Right atrium auricular region (tissue), 2 donors: ENCODE results near the gene PBX2. TPM values are rescaled to one million over a fixed set of nuclear protein-coding genes. Genes with fewer than 3 reads are reported as not detected.
"Not testable (repeated sequence)": the region's sequence is repeated elsewhere in the genome, so short reads cannot be mapped to it uniquely, and the experiment has no call there.

Source experiments
- DNase-seq: peaks from one replicate; pipeline ENCODE4 v3.0.0-alpha.2; 2019; ENCODE audit warnings: low spot score
- H3K27ac ChIP-seq, 2 donors: fragments of 200-600 bp; sonication (generic); 1 replicate in 1 of 2; 2 replicates in 1 of 2; pipeline ENCODE4 v1.5.1; 2016 to 2019
- H3K27me3 ChIP-seq, 2 donors: fragments of 200-600 bp; sonication (generic); one replicate each; pipeline versions ENCODE4 v1.5.1 to v1.6.0; 2017 to 2019
- H3K36me3 ChIP-seq: fragments of 200-600 bp; sonication (generic); one replicate; pipeline ENCODE4 v1.5.1; 2016
- H3K4me1 ChIP-seq, 2 donors: fragments of 200-600 bp; sonication (generic); one replicate each; pipeline versions ENCODE4 v1.5.1 to v1.6.0; 2017 to 2019
- H3K4me3 ChIP-seq, 2 donors: fragments of 200-600 bp; sonication (generic); 1 replicate in 1 of 2; 2 replicates in 1 of 2; pipeline ENCODE4 v1.5.1; 2017 to 2019; ENCODE audit warnings: mild to moderate bottlenecking in 1 of 2, moderate library complexity in 1 of 2
- H3K9me3 ChIP-seq, 2 donors: fragments of 200-600 bp; sonication (generic); one replicate each; pipeline ENCODE4 v1.5.1; 2019
- total RNA-seq, 2 donors: library from RNA; depleted of rRNA; stranded (reverse); fragments of >200 nt; gene quantifications; one replicate each; pipeline ENCODE4 v1.1.0, GENCODE V29; 2016
- TF ChIP-seq, protein P1 (sequence below), 2 donors: fragments of 200-600 bp; sonication (generic); IDR thresholded peaks; one replicate each; pipeline ENCODE4 v1.5.1; 2019; ENCODE audit warnings: antibody characterized with exemption in 2 of 2

PBX2 gene
- total RNA-seq, 2 donors from 2014 or later = 26.0 to 32.5 TPM

DNA sequence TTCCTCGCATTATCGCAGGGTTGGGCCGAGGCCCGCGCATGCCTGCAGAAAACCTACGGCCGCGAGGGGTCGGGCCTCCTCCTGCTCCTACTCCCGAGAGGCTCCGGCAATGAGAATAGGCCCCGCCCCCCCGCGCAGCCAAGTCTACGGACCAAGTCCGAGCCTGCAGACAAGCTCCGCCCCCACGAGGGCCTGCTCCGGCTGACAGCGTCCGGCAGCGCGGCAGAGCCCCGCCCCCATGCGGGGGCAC lies 5.6 kb upstream of the PBX2 start:
- TF ChIP-seq, protein P1, sequence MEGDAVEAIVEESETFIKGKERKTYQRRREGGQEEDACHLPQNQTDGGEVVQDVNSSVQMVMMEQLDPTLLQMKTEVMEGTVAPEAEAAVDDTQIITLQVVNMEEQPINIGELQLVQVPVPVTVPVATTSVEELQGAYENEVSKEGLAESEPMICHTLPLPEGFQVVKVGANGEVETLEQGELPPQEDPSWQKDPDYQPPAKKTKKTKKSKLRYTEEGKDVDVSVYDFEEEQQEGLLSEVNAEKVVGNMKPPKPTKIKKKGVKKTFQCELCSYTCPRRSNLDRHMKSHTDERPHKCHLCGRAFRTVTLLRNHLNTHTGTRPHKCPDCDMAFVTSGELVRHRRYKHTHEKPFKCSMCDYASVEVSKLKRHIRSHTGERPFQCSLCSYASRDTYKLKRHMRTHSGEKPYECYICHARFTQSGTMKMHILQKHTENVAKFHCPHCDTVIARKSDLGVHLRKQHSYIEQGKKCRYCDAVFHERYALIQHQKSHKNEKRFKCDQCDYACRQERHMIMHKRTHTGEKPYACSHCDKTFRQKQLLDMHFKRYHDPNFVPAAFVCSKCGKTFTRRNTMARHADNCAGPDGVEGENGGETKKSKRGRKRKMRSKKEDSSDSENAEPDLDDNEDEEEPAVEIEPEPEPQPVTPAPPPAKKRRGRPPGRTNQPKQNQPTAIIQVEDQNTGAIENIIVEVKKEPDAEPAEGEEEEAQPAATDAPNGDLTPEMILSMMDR (IDR thresholded peaks at IDR 0.05) = peak in 1 of 2 donors; percentile 43
- H3K4me1 ChIP-seq = peaks cover 4 to 51% of the 10 kb centered on the region in 2 donors
- no peaks in the 10 kb centered on the region for H3K27me3 ChIP-seq
- H3K4me3 ChIP-seq = peak overlapping the region; percentile 64 to 77
- peak; percentile 100 for DNase-seq
- peak overlapping the region; percentile 99 to 100 for H3K27ac ChIP-seq
- no peaks in the 10 kb centered on the region for H3K36me3 ChIP-seq
- no peaks in the 10 kb centered on the region for H3K9me3 ChIP-seq

DNA sequence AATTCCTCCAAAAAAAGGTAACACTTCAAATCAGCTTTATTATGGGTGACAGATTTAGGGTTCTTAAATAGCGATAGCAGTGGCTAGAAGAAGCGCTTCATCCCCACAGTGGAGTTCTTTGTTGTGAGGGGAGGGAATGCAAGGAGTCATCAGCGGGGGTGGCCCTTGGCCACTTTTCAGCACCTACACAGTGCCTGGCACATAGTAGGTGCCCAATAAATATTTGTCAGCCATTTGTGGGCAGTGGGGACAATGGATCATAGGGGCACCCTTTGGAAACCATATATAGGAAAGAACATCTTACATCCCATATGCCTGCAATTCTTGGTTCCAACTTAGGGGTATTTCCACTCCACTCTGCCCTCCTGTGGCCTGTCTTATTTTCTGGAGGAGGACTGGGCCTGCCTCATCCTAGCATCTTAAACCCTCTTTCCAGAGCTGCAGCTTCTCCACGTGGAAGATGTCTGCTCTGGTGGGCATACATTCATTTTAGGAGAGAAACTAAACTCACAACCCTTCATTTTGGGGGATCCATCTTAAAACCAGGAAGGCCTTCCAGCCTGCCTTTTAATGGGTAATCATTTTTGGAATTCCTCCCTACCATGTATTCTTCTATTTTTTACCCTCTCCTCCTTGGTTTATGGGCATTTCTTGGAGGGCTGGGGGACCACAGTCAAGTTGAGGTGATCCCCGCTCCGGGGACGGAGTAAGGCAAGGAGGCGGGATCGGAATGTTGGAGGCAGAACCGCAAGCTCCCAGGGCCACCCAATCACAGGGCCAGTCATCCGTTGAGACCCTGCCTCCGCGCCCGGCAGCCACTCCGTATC lies 5.0 kb upstream of the PBX2 start:
- Histone ChIP-seq H3K27ac (peak overlapping the region; percentile 98 to 100), H3K4me3 (peak overlapping the region; percentile 29 to 77), H3K4me1 (peaks cover 4 to 55% of the 10 kb centered on the region in 2 donors), H3K9me3 (no peaks in the 10 kb centered on the region), H3K36me3 (no peaks in the 10 kb centered on the region), H3K27me3 (no peaks in the 10 kb centered on the region)
- no peak for DNase-seq
- TF ChIP-seq, protein P1 (IDR thresholded peaks at IDR 0.05) = peak in 1 of 2 donors; percentile 58

DNA sequence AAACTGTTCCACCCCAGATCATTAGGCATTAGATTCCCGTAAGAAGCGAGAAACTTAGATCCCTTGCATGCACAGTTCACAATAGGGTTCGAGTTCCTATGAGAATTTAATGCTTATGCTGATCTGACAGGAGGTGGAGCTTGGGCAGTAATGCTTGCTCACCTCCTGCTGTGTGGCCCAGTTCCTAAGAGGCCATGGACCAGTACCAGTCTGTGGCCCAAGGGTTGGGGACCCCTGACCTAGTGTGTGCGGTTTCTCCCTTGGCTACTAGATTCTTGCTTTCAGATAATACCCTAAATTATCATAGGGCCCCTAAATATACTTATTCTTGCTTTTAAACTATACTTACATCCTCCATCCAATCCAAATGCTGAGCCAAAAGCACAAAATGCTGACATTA lies 4.4 kb upstream of the PBX2 start:
- Histone ChIP-seq H3K4me3 (no peak overlapping the region), H3K9me3 (no peaks in the 10 kb centered on the region), H3K27ac (peak overlapping the region; percentile 98 to 100), H3K27me3 (no peaks in the 10 kb centered on the region), H3K4me1 (peaks cover 4 to 57% of the 10 kb centered on the region in 2 donors), H3K36me3 (no peaks in the 10 kb centered on the region)
- DNase-seq = no peak
- TF ChIP-seq, protein P1 (IDR thresholded peaks at IDR 0.05) = no peak

DNA sequence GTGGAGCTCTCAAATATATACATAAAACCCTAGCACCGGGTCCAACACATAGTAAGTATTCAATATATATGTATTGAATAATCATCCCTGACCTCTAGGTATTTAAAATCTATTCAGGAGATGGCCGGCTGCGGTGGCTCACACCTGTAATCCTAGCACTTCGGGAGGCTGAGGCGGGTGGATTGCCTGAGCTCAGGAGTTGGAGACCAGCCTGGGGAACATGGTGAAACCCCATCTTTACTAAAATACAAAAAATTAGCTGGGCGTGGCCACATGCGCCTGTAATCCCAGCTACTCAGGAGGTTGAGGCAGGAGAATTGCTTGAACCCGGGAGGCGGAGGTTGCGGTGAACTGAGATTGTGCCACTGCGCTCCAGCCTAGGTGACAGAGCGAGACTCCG lies 3.1 kb upstream of the PBX2 start:
- not testable (repeated sequence) for H3K27me3 ChIP-seq, H3K9me3 ChIP-seq, DNase-seq, H3K36me3 ChIP-seq
- Histone ChIP-seq H3K27ac (peak overlapping the region; percentile 92 to 99), H3K4me1 (peaks cover 4 to 70% of the 10 kb centered on the region in 2 donors), H3K4me3 (peak overlapping the region in 1 of 2 donors; percentile 40)

DNA sequence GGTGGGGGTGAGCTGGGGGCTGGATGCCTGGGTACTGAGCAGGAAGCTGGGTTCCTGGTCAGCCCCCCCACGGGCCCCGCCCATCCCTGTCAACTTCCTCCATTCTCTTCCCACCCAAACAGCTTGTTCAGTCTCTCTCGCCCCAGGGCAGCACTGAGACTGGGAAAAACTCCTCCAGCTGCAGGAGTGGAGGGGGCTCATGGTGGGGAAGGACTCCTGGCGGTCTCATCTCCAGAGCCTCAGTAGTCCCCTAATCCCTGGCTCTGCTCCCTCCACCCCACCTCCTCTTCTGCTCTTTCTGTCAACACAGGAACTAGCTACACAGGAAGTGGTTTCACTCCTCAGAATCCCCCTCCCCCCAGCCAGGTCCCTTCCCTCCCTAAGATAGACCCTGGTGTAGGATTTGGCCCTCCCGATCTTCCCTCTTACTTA lies 2.6 kb upstream of the PBX2 start, which contains the start of gene GPSM3:
Gene GPSM3 (minus strand): TSS at position 36 of the 432 bp plus-strand sequence. CDS start 130 bp downstream, outside the sequence.
- Histone ChIP-seq H3K9me3 (no peaks in the 10 kb centered on the region), H3K27ac (peak within 1 kb of the TSS; percentile 92 to 99), H3K4me3 (peak within 1 kb of the TSS; percentile 12 to 40), H3K27me3 (no peaks in the 10 kb centered on the region), H3K36me3 (peaks cover 4% of the 10 kb centered on the region), H3K4me1 (peaks cover 4 to 75% of the 10 kb centered on the region in 2 donors)
- TF ChIP-seq, protein P1 (IDR thresholded peaks at IDR 0.05) = no peak
- DNase-seq = no peak

DNA sequence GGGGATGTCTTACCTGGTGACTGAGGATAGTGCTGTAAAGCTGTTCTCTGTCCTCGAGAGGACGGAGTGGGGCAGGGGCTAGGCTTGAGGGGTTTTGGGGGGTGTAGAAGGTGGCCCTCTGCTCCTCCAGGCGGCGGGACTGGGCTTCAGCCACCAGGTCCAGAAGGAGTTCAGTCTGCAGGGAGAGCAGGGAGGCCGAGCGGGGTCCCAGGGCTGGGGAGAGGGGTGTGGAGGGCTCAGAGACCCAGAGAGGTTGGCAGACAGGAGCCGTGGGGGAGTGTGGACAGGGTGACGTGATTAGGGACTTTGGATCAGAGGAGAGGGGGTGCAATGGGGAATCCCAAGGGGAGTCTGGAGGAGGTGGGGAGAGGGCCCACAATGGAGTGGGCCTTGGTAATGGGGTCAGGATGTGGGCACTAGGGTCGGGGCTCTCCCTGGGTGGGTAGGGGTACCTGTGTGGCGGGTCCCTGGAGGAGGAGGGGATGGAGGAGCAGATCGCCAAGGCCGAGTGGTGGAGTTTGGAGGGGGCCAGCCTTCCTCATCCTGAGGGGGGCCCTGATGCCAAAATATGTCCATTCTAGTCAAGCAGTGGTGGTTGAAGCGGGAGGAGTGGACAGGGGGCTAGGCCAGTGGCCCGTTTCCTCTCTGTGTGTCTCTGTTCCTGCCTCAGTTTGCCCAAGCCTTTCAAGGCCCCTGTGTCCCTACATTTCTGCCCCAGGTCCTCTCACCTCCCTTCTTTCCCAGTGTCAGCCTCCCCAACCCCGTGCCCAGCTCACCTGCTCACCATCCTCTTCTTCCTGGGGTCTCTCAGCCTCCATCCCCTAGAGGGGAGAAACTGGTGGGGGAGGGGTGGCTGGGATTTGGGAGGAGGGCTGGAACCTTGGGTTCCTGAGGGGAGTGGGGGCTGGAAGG lies 1.9 kb upstream of the PBX2 start:
- TF ChIP-seq, protein P1 (IDR thresholded peaks at IDR 0.05) = no peak
- DNase-seq = no peak
- no peaks in the 10 kb centered on the region for H3K9me3 ChIP-seq
- peaks cover 4 to 77% of the 10 kb centered on the region in 2 donors for H3K4me1 ChIP-seq
- H3K27ac ChIP-seq = peak overlapping the region; percentile 92 to 99
- H3K36me3 ChIP-seq = peaks cover 10% of the 10 kb centered on the region
- peak overlapping the region; percentile 12 to 40 for H3K4me3 ChIP-seq
- no peaks in the 10 kb centered on the region for H3K27me3 ChIP-seq
